OCI-LY7 (cell line): Measurements from ENCODE around the gene PLK5.

Source experiments
- CTCF ChIP-seq: fragments of 200-600 bp; sonication (generic); conservative IDR thresholded peaks from 2 replicates; pipeline ENCODE4 v1.5.1; 2014; ENCODE audit warnings: mild to moderate bottlenecking, antibody characterized with exemption, low read length, moderate library complexity, mixed read lengths
- EZH2phosphoT487 ChIP-seq: fragments of 200-600 bp; sonication (generic); IDR thresholded peaks from 2 replicates; pipeline ENCODE4 v1.6.1; 2018; ENCODE audit warnings: low read depth, borderline replicate concordance, mild to moderate bottlenecking, mixed run types, antibody characterized with exemption, low read length, moderate library complexity, mixed read lengths

GRCh38 chr19:1554968-1555367 is 31.1 kb downstream of the PLK5 start:
- no peak for TF ChIP-seq CTCF
- no peak for TF ChIP-seq EZH2phosphoT487
